DND-41 (cell line): ENCODE measurements around the gene MEF2D.

Experiments
- ATAC-seq: fragments of 200-7000 bp; cut with Tn5 transposase; 3 replicates; pipeline ENCODE4 v1.9.1; 2021; ENCODE audit warnings: low read depth; ENCODE audit not compliant: insufficient read depth
- DNase-seq: peaks from one replicate; pipeline ENCODE4 v3.0.0-alpha.2; 2020
- H2AFZ ChIP-seq: 2 replicates; pipeline ENCODE4 v1.6.0; 2012; ENCODE audit warnings: low read depth, low read length
- H3K27ac ChIP-seq: 2 replicates; pipeline ENCODE4 v1.5.1; 2012; ENCODE audit warnings: low read length, inconsistent platforms
- H3K27me3 ChIP-seq: fragments of 200-600 bp; sonication (generic); 2 replicates; pipeline ENCODE4 v1.6.0; 2012; ENCODE audit warnings: low read length, mild to moderate bottlenecking, inconsistent platforms; ENCODE audit not compliant: insufficient read depth, poor library complexity
- H3K36me3 ChIP-seq: 2 replicates; pipeline ENCODE4 v1.5.1; 2012; ENCODE audit warnings: low read length, inconsistent platforms; ENCODE audit not compliant: insufficient read depth
- H3K4me1 ChIP-seq: 2 replicates; pipeline ENCODE4 v1.5.1; 2012; ENCODE audit warnings: mild to moderate bottlenecking, low read length; ENCODE audit not compliant: insufficient read depth
- H3K4me2 ChIP-seq: 2 replicates; pipeline ENCODE4 v1.6.0; 2012; ENCODE audit warnings: mild to moderate bottlenecking, moderate library complexity, low read length, inconsistent platforms; ENCODE audit not compliant: insufficient read depth
- H3K4me3 ChIP-seq, 2 experiments: fragments of 200-600 bp in 1 of 2; shearing (Covaris generic) in 1 of 2; 2 replicates each; pipeline ENCODE4 v1.5.1; 2012 to 2016; ENCODE audit warnings: inconsistent platforms in 2 of 2, low read length in 2 of 2, mild to moderate bottlenecking in 2 of 2, low read depth in 1 of 2, moderate library complexity in 1 of 2
- H3K79me2 ChIP-seq: 2 replicates; pipeline ENCODE4 v1.6.0; 2012; ENCODE audit warnings: low read length, inconsistent platforms; ENCODE audit not compliant: insufficient read depth
- H3K9ac ChIP-seq: 2 replicates; pipeline ENCODE4 v1.6.0; 2012; ENCODE audit warnings: low read depth, mild to moderate bottlenecking, inconsistent platforms, low read length, moderate library complexity
- H3K9me3 ChIP-seq: 2 replicates; pipeline ENCODE4 v1.5.1; 2012; ENCODE audit warnings: low read length, moderate library complexity, mild to moderate bottlenecking, inconsistent platforms; ENCODE audit not compliant: insufficient read depth, severe bottlenecking
- H4K20me1 ChIP-seq: 2 replicates; pipeline ENCODE4 v1.6.0; 2012; ENCODE audit warnings: low read length; ENCODE audit not compliant: insufficient read depth
- EZH2 ChIP-seq: IDR thresholded peaks from 3 replicates; pipeline ENCODE4 v1.6.1; 2012; ENCODE audit warnings: borderline replicate concordance, low read depth, mild to moderate bottlenecking, moderate library complexity, low read length, inconsistent platforms; ENCODE audit not compliant: severe bottlenecking
- TF ChIP-seq, protein P1 (sequence below): IDR thresholded peaks from 2 replicates; pipeline ENCODE4 v1.5.1; 2012; ENCODE audit warnings: borderline replicate concordance, low read length, moderate library complexity, mild to moderate bottlenecking; ENCODE audit not compliant: poor library complexity, severe bottlenecking; ENCODE audit errors: extremely low read depth

The MEF2D gene

DNA sequence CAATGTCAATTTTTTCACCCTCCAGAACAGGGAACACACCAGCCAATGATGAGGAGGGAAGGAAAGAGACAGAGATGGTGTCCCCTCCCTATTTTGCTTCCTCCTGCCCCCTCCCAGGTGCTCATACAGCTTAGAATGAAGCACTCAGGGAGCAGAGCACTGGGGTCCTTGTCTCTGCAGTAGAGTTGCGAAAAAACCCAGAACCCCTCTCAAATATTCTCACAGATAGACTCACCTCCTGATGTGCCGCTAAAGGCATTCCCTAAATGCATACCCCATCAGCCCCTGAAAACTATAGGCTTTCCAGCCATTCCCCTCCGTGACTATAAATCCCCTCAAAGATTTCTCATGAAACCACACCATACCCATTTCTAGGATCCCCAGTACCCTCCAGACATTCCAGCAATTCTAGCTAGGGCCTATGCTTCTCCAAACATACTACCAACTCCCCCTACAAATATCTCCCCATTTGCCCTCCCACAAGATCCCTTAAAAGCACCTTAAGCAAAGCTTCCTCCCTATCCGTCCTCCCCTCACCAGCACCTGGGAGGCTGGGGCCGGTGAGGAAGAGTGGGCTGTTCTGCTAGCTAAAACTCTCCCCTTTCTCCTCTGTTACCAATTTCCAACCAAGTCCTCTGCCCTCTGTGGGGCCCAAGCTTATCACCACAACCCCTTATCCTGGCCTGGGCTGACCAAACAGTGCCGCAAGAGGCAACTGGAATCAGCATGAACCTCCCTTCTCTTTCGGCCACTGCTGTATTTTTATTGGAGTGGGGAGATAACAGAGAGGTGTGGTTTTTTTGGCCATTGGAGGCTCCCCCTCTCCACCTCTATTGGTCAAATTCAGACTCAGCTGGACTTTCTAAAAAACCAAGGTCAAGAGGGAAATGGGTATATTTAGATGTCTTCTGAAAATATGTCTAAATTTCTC is 76.9 kb downstream of the MEF2D start:
- no peaks in the 10 kb centered on the region for H3K4me1 ChIP-seq
- H3K27me3 ChIP-seq = peaks cover 36% of the 10 kb centered on the region
- no peaks in the 10 kb centered on the region for H4K20me1 ChIP-seq
- TF ChIP-seq, protein P1, sequence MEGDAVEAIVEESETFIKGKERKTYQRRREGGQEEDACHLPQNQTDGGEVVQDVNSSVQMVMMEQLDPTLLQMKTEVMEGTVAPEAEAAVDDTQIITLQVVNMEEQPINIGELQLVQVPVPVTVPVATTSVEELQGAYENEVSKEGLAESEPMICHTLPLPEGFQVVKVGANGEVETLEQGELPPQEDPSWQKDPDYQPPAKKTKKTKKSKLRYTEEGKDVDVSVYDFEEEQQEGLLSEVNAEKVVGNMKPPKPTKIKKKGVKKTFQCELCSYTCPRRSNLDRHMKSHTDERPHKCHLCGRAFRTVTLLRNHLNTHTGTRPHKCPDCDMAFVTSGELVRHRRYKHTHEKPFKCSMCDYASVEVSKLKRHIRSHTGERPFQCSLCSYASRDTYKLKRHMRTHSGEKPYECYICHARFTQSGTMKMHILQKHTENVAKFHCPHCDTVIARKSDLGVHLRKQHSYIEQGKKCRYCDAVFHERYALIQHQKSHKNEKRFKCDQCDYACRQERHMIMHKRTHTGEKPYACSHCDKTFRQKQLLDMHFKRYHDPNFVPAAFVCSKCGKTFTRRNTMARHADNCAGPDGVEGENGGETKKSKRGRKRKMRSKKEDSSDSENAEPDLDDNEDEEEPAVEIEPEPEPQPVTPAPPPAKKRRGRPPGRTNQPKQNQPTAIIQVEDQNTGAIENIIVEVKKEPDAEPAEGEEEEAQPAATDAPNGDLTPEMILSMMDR = no peak
- no peak for TF ChIP-seq EZH2
- H3K9ac ChIP-seq = no peak overlapping the region
- no peak overlapping the region for H3K4me3 ChIP-seq
- no peak for ATAC-seq
- H3K36me3 ChIP-seq = no peaks in the 10 kb centered on the region
- H2AFZ ChIP-seq = no peak overlapping the region
- H3K4me2 ChIP-seq = no peak overlapping the region
- H3K9me3 ChIP-seq = no peaks in the 10 kb centered on the region
- H3K79me2 ChIP-seq = no peaks in the 10 kb centered on the region
- no peak for DNase-seq
- no peak overlapping the region for H3K27ac ChIP-seq

- Histone ChIP-seq H3K9ac (no peak overlapping the region), H2AFZ (no peak overlapping the region), H3K9me3 (no peaks in the 10 kb centered on the region), H3K27me3 (peaks cover 31% of the 10 kb centered on the region), H3K4me3 (no peak overlapping the region), H4K20me1 (no peaks in the 10 kb centered on the region), H3K36me3 (no peaks in the 10 kb centered on the region), H3K4me1 (no peaks in the 10 kb centered on the region), H3K27ac (no peak overlapping the region), H3K79me2 (no peaks in the 10 kb centered on the region), H3K4me2 (no peak overlapping the region)
- TF ChIP-seq, protein P1 = no peak
- TF ChIP-seq EZH2 = no peak
- no peak for ATAC-seq
- no peak for DNase-seq
Observed at GRCh38 chr1:156422602-156423091, 77.9 kb downstream of the MEF2D start.

DNA sequence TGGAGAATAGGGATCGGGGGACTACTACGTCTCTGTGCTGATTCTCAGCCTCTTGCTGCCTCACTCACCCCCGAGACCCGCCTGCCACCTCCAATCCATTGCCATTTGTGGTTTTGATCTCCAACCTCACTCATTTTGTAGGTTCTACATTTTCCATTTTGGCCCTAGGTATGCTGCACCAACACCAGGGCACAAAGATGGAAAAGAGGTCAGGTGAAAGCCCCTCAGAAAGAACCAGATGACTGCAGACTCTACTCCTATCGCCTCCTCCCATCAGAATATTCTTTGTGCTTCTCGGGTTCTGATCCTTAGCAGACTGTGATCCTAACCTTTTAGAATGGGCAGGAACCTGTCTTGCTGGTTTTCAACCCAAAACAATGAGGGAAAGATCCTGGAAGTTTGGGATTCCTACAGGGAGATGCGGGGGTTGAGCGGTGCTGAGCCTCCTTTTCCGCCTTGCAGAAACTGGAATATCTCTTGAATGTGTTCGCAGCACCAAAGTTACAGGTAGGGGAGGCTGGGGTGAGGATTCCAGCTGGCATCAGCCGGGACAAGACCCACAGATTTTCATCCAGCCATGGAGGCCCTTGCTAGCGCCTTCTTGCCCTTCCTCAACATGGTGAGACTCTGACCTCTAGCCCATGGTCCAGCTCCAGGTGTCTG is 78.5 kb downstream of the MEF2D start:
- H3K4me2 ChIP-seq = no peak overlapping the region
- TF ChIP-seq, protein P1 = no peak
- TF ChIP-seq EZH2 = no peak
- H3K9ac ChIP-seq = no peak overlapping the region
- no peaks in the 10 kb centered on the region for H4K20me1 ChIP-seq
- H3K9me3 ChIP-seq = no peaks in the 10 kb centered on the region
- no peak for DNase-seq
- H3K27me3 ChIP-seq = peaks cover 34% of the 10 kb centered on the region
- H3K36me3 ChIP-seq = no peaks in the 10 kb centered on the region
- no peak overlapping the region for H2AFZ ChIP-seq
- H3K4me1 ChIP-seq = no peaks in the 10 kb centered on the region
- H3K4me3 ChIP-seq = no peak overlapping the region
- no peaks in the 10 kb centered on the region for H3K79me2 ChIP-seq
- ATAC-seq = no peak
- no peak overlapping the region for H3K27ac ChIP-seq
